Endothelial cell of umbilical vein (primary cell): ENCODE results near the gene ZBTB32. TPM values are rescaled to one million over a fixed set of nuclear protein-coding genes. Genes with fewer than 3 reads are reported as not detected.

Source experiments
- BruUV-seq: library from RNA; stranded (reverse); fragments of 400-500 nt; replicated peaks from 2 replicates; lab custom pipeline; 2021; lab: Mats Ljungman, UMichigan
- CTCF ChIA-PET: fragments of 300-600, 350-600 bp; sonication (Branson Sonifier 250); formaldehyde crosslinking; loops from one replicate; lab custom pipeline; 2021; ENCODE audit warnings: antibody characterized with exemption, inconsistent platforms; lab: Charles Lee
- POLR2A ChIA-PET: fragments of 300-600, 350-600 bp; sonication (Branson Sonifier 250); formaldehyde crosslinking; loops from one replicate; lab custom pipeline; 2021; ENCODE audit warnings: antibody characterized with exemption, inconsistent platforms; lab: Charles Lee
- DNase-seq: peaks from one replicate; pipeline ENCODE4 v3.0.0-alpha.2; 2011; ENCODE audit warnings: low read depth, low spot score
- FAIRE-seq: peaks from 2 replicates; lab custom pipeline; 2011; peaks lifted over from hg19 to GRCh38; lab: Jason Lieb, UNC
- H2AFZ ChIP-seq: 2 replicates; pipeline ENCODE4 v1.6.0; 2012; ENCODE audit warnings: low read depth, low read length, control low read depth, inconsistent platforms
- H3K27ac ChIP-seq: 2 replicates; pipeline ENCODE4 v1.5.1; 2011; ENCODE audit warnings: low read depth, mild to moderate bottlenecking, control low read depth, low read length, moderate library complexity; ENCODE audit not compliant: insufficient read depth
- H3K27me3 ChIP-seq, 2 experiments: 2 replicates each; pipeline versions ENCODE4 v1.6.0 to v1.6.1; 2011; ENCODE audit warnings: low read length in 2 of 2, mixed read lengths in 1 of 2; ENCODE audit not compliant: control insufficient read depth in 2 of 2, insufficient read depth in 2 of 2
- H3K36me3 ChIP-seq, 2 experiments: 2 replicates in 1 of 2; 3 replicates in 1 of 2; pipeline ENCODE4 v1.5.1; 2011; ENCODE audit warnings: low read length in 2 of 2, mild to moderate bottlenecking in 1 of 2, moderate library complexity in 1 of 2; ENCODE audit not compliant: control insufficient read depth in 2 of 2, insufficient read depth in 2 of 2; ENCODE audit errors: extremely low read depth in 1 of 2
- H3K4me1 ChIP-seq: 3 replicates; pipeline ENCODE4 v1.5.1; 2011; ENCODE audit warnings: mild to moderate bottlenecking, low read length; ENCODE audit not compliant: control insufficient read depth, insufficient read depth; ENCODE audit errors: extremely low read depth
- H3K4me2 ChIP-seq: 2 replicates; pipeline ENCODE4 v1.6.1; 2011; ENCODE audit warnings: low read length, control low read depth, mixed read lengths; ENCODE audit not compliant: insufficient read depth
- H3K4me3 ChIP-seq, 3 experiments: fragments of 200-600 bp in 1 of 3; sonication (generic), shearing (Covaris generic) in 1 of 3; replicated peaks in 1 of 3; 2 replicates each; pipeline ENCODE4 v1.5.1; 2011 to 2016; ENCODE audit warnings: control low read depth in 3 of 3, low read length in 3 of 3, mild to moderate bottlenecking in 2 of 3, inconsistent platforms in 1 of 3, low read depth in 1 of 3, moderate library complexity in 1 of 3; ENCODE audit not compliant: insufficient read depth in 1 of 3
- H3K79me2 ChIP-seq: 2 replicates; pipeline ENCODE4 v1.6.0; 2012; ENCODE audit warnings: low read length, inconsistent platforms; ENCODE audit not compliant: control insufficient read depth, insufficient read depth
- H3K9ac ChIP-seq: replicated peaks from 2 replicates; pipeline ENCODE3; 2011; ENCODE audit warnings: low read length, control low read depth; ENCODE audit not compliant: insufficient read depth; ENCODE audit errors: extremely low read depth
- H3K9me1 ChIP-seq: replicated peaks from 3 replicates; pipeline ENCODE4 v1.6.0; 2011; ENCODE audit warnings: mild to moderate bottlenecking, low read length; ENCODE audit not compliant: control insufficient read depth, insufficient read depth; ENCODE audit errors: extremely low read depth
- H3K9me3 ChIP-seq: replicated peaks from 2 replicates; pipeline ENCODE4 v1.5.1; 2012; ENCODE audit warnings: low read length, inconsistent platforms; ENCODE audit not compliant: control insufficient read depth, insufficient read depth
- H4K20me1 ChIP-seq: replicated peaks from 2 replicates; pipeline ENCODE3; 2011; ENCODE audit warnings: mild to moderate bottlenecking, low read length; ENCODE audit not compliant: control insufficient read depth, insufficient read depth; ENCODE audit errors: extremely low read depth
- EZH2 ChIP-seq: IDR thresholded peaks from 2 replicates; pipeline ENCODE4 v1.6.1; 2012; ENCODE audit warnings: borderline replicate concordance, low read depth, mild to moderate bottlenecking, moderate library complexity, low read length, inconsistent platforms; ENCODE audit not compliant: severe bottlenecking
- GATA2 ChIP-seq: IDR thresholded peaks from 2 replicates; pipeline ENCODE4 v1.7.0; 2011; ENCODE audit warnings: low read depth, mild to moderate bottlenecking, moderate library complexity, mixed read lengths, low read length; ENCODE audit not compliant: insufficient read length, insufficient read depth
- MYC ChIP-seq: IDR thresholded peaks from one replicate; pipeline ENCODE4 v1.6.1; 2011; ENCODE audit warnings: mild to moderate bottlenecking, low read depth, low read length
- POLR2A ChIP-seq: IDR thresholded peaks from 2 replicates; pipeline ENCODE4 v1.6.1; 2012; ENCODE audit warnings: low read depth, mild to moderate bottlenecking, control low read depth, low read length
- POLR2AphosphoS5 ChIP-seq: IDR thresholded peaks from 2 replicates; pipeline ENCODE4 v1.6.1; 2012; ENCODE audit warnings: low read depth, mild to moderate bottlenecking, control low read depth, low read length, moderate library complexity; ENCODE audit not compliant: insufficient read depth
- dilution Hi-C: fragments of 300-500 bp; cut with MboI; formaldehyde crosslinking; loops from one replicate; pipeline ENCODE4 v1.15.0; 2019; ENCODE audit warnings: low sequenced_read_pairs; ENCODE audit not compliant: extremely low pct_ligation_motif_present
- intact Hi-C: fragments of 100-400 bp; cut with micrococcal nuclease; formaldehyde crosslinking; loops from one replicate; pipeline ENCODE4 v1.10.0; 2022
- polyA plus RNA-seq, 4 experiments: library from polyadenylated mRNA; depleted of rRNA in 3 of 4; stranded (reverse) in 3 of 4; unstranded in 1 of 4; fragments of >200 nt; gene quantifications; 2 replicates each; pipeline versions ENCODE4 v1.2.1 to v1.2.3, GENCODE V29; 2011 to 2012; ENCODE audit warnings: missing spikeins in 1 of 4
- total RNA-seq: library from RNA; stranded (reverse); gene quantifications from 2 replicates; pipeline ENCODE4 v1.2.3, GENCODE V29; 2021
- TF ChIP-seq, protein P1 (sequence below), 2 donors: IDR thresholded peaks; 1 replicate in 1 of 2; 2 replicates in 1 of 2; pipeline ENCODE4 v1.5.1; 2011; ENCODE audit warnings: low read length in 2 of 2, mild to moderate bottlenecking in 2 of 2, moderate library complexity in 2 of 2, control low read depth in 1 of 2, inconsistent platforms in 1 of 2, low read depth in 1 of 2; ENCODE audit not compliant: insufficient read depth in 1 of 2; ENCODE audit errors: extremely low read depth in 1 of 2
- TF ChIP-seq, protein P2 (sequence below): IDR thresholded peaks from 2 replicates; pipeline ENCODE4 v1.6.1; 2011; ENCODE audit not compliant: insufficient read depth, insufficient read length

Gene ZBTB32
- total and polyA plus RNA-seq, 2 donors (not counting 3 experiments of a cell fraction or from before 2014, with no cell fraction given): not detected

DNA sequence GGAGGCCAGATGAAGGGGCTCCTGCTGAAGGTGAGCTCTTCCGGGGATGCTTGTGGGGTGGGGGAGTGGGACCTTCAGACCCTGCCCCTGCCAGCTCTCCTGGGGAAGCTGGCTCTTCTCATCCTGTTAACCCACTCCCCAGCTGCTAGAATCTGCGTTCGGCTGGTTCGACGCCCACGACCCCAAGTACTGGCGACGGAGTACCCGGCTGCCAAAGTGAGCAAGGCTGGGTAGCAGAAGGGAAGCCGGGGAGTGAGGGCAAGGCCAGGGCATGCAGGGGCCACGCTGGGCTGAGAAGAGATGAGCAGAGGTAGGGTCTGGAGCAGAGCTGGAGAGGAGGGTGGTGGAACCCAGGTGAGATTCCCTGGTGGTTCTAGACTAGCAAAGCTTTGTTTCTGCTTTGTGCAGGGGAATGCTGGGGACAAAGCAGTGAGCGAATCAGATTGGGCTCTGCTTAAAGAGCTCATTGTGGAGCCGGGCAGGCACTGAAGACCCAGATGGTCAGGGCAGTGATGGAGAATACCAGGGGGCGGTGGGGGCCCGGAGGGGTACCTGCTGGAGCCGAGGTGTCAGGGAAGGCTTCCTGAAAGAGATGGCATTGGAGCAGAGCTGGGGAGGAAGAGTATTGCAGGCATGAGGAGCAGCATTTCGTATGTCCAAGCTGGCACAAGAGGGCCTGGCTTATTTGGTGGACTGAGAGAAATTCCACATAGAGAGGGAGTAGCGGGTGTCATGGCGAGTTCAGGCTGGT lies 23.8 kb downstream of the ZBTB32 start:
- no peak overlapping the region for H2AFZ ChIP-seq
- H3K36me3 ChIP-seq: peaks cover 26 to 82% of the 10 kb centered on the region in 2 experiments
- H3K9me1 ChIP-seq: no peaks in the 10 kb centered on the region
- H3K79me2 ChIP-seq: no peaks in the 10 kb centered on the region
- H3K27me3 ChIP-seq: no peaks in the 10 kb centered on the region
- H3K4me1 ChIP-seq: no peaks in the 10 kb centered on the region
- intact Hi-C loops (no loop called here), dilution Hi-C loops (no loop called here)
- no peak overlapping the region for H3K4me2 ChIP-seq
- no peak overlapping the region for H3K4me3 ChIP-seq
- H4K20me1 ChIP-seq: no peaks in the 10 kb centered on the region
- H3K9ac ChIP-seq: no peak overlapping the region
- ChIA-PET POLR2A (no interaction called here), CTCF (interaction anchor here (0.8 to 1.6 kb wide), 2 partner anchors 12 to 13 kb away, joined by 3 read pairs; no protein-coding TSS in a partner anchor)
- FAIRE-seq: no peak
- BruUV-seq: no TSS peak
- DNase-seq: no peak
- no peak overlapping the region for H3K27ac ChIP-seq
- no peaks in the 10 kb centered on the region for H3K9me3 ChIP-seq
- TF ChIP-seq MYC: no peak
- TF ChIP-seq, protein P1, sequence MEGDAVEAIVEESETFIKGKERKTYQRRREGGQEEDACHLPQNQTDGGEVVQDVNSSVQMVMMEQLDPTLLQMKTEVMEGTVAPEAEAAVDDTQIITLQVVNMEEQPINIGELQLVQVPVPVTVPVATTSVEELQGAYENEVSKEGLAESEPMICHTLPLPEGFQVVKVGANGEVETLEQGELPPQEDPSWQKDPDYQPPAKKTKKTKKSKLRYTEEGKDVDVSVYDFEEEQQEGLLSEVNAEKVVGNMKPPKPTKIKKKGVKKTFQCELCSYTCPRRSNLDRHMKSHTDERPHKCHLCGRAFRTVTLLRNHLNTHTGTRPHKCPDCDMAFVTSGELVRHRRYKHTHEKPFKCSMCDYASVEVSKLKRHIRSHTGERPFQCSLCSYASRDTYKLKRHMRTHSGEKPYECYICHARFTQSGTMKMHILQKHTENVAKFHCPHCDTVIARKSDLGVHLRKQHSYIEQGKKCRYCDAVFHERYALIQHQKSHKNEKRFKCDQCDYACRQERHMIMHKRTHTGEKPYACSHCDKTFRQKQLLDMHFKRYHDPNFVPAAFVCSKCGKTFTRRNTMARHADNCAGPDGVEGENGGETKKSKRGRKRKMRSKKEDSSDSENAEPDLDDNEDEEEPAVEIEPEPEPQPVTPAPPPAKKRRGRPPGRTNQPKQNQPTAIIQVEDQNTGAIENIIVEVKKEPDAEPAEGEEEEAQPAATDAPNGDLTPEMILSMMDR (IDR thresholded peaks at IDR 0.05; ENCODE audit: extremely low read depth in 1 of 2, insufficient read depth in 1 of 2, low read depth in 1 of 2, low read length in 2 of 2): no peak

DNA sequence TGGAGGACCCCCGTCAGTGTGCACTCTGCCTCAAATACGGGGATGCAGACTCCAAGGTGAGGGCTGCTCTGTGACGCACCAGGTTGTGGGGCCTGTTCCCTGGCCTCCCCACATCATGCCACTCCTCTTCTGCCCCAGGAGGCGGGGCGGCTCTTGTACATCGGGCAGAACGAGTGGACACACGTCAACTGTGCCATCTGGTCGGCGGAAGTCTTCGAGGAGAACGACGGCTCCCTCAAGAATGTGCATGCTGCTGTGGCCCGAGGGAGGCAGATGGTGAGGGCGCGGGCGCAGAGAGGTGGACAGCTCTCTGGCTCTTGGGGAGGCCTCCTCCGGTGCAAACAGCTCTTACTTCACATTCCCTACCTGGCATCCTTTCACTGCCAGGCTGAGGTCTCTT lies 24.7 kb downstream of the ZBTB32 start:
- Histone ChIP-seq H3K9me3 (no peaks in the 10 kb centered on the region), H3K4me1 (no peaks in the 10 kb centered on the region), H3K4me3 (no peak overlapping the region), H3K9me1 (no peaks in the 10 kb centered on the region), H4K20me1 (no peaks in the 10 kb centered on the region), H3K36me3 (peaks cover 26 to 78% of the 10 kb centered on the region in 2 experiments), H3K27ac (no peak overlapping the region), H3K79me2 (no peaks in the 10 kb centered on the region), H3K4me2 (no peak overlapping the region), H2AFZ (no peak overlapping the region), H3K27me3 (no peaks in the 10 kb centered on the region), H3K9ac (no peak overlapping the region)
- ChIA-PET CTCF (interaction anchor here (0.8 kb wide), 1 partner anchor 12 kb away, joined by 3 read pairs; no protein-coding TSS in a partner anchor), POLR2A (no interaction called here)
- no peak for TF ChIP-seq GATA2
- TF ChIP-seq POLR2A: no peak
- TF ChIP-seq, protein P2, sequence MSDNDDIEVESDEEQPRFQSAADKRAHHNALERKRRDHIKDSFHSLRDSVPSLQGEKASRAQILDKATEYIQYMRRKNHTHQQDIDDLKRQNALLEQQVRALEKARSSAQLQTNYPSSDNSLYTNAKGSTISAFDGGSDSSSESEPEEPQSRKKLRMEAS: no peak
- no peak for TF ChIP-seq POLR2AphosphoS5
- TF ChIP-seq EZH2: no peak
- TF ChIP-seq MYC: no peak
- dilution Hi-C loops: no loop called here
- DNase-seq (no peak), FAIRE-seq (no peak)
- intact Hi-C loops: no loop called here
- BruUV-seq: no TSS peak
